Progenitor cell of endocrine pancreas (in vitro differentiated cells): Measurements from ENCODE around the gene TPD52L1. TPM values are rescaled to one million over a fixed set of nuclear protein-coding genes. Genes with fewer than 3 reads are reported as not detected.
"Not testable (repeated sequence)": the region's sequence is repeated elsewhere in the genome, so short reads cannot be mapped to it uniquely, and the experiment has no call there.

Experiments
- DNase-seq: peaks from one replicate; pipeline ENCODE4 v3.0.0; 2021; ENCODE audit warnings: low spot score; ENCODE audit not compliant: unreplicated experiment
- H3K27ac Mint-ChIP-seq: 2 replicates; pipeline ENCODE4 v1.8.0; 2021; ENCODE audit warnings: mild to moderate bottlenecking, moderate library complexity, mixed read lengths
- H3K27me3 Mint-ChIP-seq: 2 replicates; pipeline ENCODE4 v1.8.0; 2021; ENCODE audit warnings: mixed read lengths
- H3K36me3 Mint-ChIP-seq: 2 replicates; pipeline ENCODE4 v1.8.0; 2022; ENCODE audit warnings: mixed read lengths; ENCODE audit not compliant: insufficient read depth
- H3K4me1 Mint-ChIP-seq: 2 replicates; pipeline ENCODE4 v1.8.0; 2021; ENCODE audit warnings: low read depth, mixed read lengths
- H3K4me3 Mint-ChIP-seq: 2 replicates; pipeline ENCODE4 v1.8.0; 2021; ENCODE audit warnings: low read depth, mild to moderate bottlenecking, moderate library complexity, mixed read lengths
- H3K9me3 Mint-ChIP-seq: 2 replicates; pipeline ENCODE4 v1.8.0; 2021; ENCODE audit warnings: low read depth, mixed read lengths
- total RNA-seq: library from RNA; stranded (reverse); gene quantifications from 2 replicates; pipeline ENCODE4 v1.2.1, GENCODE V29; 2021
- TF ChIP-seq, protein P1 (sequence below): fragments of 200-600 bp; sonication (generic); IDR thresholded peaks from one replicate; pipeline ENCODE4 v1.5.0; 2021; ENCODE audit warnings: antibody characterized with exemption, mild to moderate bottlenecking; ENCODE audit not compliant: unreplicated experiment

The TPD52L1 gene
- total RNA-seq, 1 donor from 2014 or later, result 33.8 TPM

DNA sequence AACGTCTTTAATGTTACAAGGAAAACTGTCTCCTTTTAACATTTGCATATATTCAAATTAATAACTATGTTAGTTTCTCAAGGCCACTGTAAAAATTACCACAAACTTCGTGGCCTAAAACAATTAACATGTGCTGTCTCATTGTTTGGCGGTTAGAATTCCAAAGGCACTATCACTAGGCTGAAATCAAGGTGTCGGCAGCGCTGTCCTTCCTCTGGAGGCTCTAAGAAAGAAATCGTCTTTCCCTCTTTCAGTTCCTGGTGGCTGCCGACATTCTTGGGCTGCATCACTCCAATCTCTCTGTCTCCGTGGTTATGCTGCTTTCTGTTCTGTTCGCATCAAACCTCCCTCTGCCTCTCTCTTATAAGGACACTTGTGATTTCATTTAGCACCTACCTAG is 4.2 kb downstream of the TPD52L1 start:
- Mint-ChIP-seq H3K27me3 (peaks cover 6% of the 10 kb centered on the region), H3K4me1 (peaks cover 7% of the 10 kb centered on the region), H3K27ac (no peak overlapping the region), H3K36me3 (peaks cover 5% of the 10 kb centered on the region), H3K4me3 (no peak overlapping the region), H3K9me3 (no peaks in the 10 kb centered on the region)
- TF ChIP-seq, protein P1, sequence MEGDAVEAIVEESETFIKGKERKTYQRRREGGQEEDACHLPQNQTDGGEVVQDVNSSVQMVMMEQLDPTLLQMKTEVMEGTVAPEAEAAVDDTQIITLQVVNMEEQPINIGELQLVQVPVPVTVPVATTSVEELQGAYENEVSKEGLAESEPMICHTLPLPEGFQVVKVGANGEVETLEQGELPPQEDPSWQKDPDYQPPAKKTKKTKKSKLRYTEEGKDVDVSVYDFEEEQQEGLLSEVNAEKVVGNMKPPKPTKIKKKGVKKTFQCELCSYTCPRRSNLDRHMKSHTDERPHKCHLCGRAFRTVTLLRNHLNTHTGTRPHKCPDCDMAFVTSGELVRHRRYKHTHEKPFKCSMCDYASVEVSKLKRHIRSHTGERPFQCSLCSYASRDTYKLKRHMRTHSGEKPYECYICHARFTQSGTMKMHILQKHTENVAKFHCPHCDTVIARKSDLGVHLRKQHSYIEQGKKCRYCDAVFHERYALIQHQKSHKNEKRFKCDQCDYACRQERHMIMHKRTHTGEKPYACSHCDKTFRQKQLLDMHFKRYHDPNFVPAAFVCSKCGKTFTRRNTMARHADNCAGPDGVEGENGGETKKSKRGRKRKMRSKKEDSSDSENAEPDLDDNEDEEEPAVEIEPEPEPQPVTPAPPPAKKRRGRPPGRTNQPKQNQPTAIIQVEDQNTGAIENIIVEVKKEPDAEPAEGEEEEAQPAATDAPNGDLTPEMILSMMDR, result no peak
- DNase-seq, result no peak

DNA sequence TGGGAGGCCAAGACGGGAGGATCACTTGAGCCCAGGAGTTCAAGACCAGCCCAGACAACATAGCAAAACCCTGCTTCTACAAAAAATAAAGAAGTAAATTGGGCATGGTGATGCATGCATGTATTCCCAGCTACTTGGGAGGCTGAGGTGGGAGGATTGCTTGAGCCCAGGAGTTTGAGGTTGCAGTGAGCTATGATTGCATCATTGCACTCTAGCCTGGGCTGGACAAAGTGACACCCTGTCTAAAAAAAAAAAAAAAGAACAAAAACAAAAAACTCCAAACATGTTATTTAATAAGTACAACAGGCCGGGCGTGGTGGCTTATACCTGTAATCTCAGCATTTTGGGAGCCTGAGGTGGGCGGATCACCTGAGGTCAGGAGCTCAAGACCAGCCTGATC is 9.8 kb downstream of the TPD52L1 start:
- H3K27ac Mint-ChIP-seq, H3K9me3 Mint-ChIP-seq, H3K27me3 Mint-ChIP-seq, H3K4me3 Mint-ChIP-seq, DNase-seq, H3K4me1 Mint-ChIP-seq, H3K36me3 Mint-ChIP-seq: not testable (repeated sequence)

DNA sequence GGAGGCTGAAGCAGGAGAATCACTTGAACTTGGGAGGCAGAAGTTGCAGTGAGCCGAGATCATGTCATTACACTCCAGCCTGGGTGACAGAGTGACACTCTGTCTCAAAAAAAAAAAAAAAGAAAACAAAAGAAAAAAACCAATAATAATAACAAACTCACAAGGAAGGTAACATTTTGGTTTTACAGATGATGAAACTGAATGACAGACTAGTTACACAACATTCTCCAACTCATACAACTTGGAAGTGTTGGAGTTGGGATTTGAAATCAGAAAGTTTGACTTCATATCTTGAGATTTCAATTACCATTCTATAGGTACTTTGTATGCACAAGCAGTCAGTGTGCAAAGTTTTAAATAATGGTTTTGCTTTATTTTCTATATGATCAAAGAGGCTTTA is 10.2 kb downstream of the TPD52L1 start:
- H3K4me1 Mint-ChIP-seq, result peaks cover 5% of the 10 kb centered on the region
- TF ChIP-seq, protein P1, result no peak
- H3K4me3 Mint-ChIP-seq, result no peak overlapping the region
- no peak overlapping the region for H3K27ac Mint-ChIP-seq
- no peak for DNase-seq
- peaks cover 5% of the 10 kb centered on the region for H3K36me3 Mint-ChIP-seq
- no peaks in the 10 kb centered on the region for H3K9me3 Mint-ChIP-seq
- no peaks in the 10 kb centered on the region for H3K27me3 Mint-ChIP-seq

DNA sequence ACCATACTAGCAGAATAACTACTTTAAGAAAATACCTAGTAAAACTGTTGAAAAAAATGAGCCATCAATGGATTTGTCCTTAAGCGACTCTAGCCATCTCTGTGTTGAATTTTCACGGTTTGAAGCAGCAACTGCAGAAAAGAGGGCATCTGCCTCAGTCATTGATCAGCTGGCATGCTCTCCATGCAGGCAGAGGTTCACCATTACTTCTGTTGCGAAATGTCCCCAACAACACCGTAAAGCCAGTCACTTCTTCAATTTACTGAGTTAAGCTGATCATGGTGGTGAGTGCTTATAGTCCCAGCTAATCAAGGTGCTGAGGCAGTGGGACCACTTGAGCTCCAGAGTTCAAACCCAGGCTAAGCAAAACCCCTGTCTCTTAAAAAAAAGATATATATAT is 11.1 kb downstream of the TPD52L1 start:
- no peak overlapping the region for H3K27ac Mint-ChIP-seq
- H3K9me3 Mint-ChIP-seq, result no peaks in the 10 kb centered on the region
- H3K4me3 Mint-ChIP-seq, result no peak overlapping the region
- no peaks in the 10 kb centered on the region for H3K27me3 Mint-ChIP-seq
- TF ChIP-seq, protein P1, result no peak
- H3K36me3 Mint-ChIP-seq, result no peaks in the 10 kb centered on the region
- H3K4me1 Mint-ChIP-seq, result peaks cover 5% of the 10 kb centered on the region
- no peak for DNase-seq

DNA sequence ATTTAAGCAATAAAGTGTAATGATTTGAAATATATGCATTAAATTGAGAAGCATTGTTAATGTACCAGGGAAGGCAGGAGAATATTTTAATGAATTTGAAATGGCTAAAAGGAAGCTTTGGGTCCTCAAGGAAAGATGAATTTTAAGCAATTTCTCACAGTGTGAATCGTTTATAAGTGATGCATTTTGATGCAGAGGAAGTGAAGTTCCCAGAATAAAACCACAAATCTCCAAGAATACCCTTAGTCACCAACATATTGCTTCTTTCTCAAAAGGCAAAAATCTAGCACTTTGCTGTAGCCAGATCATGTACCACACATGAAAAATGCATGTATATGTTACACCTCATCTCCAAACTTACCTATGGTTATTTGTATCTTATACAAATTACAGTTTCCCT is 11.7 kb downstream of the TPD52L1 start:
- no peaks in the 10 kb centered on the region for H3K9me3 Mint-ChIP-seq
- TF ChIP-seq, protein P1, result no peak
- no peak for DNase-seq
- H3K27ac Mint-ChIP-seq, result no peak overlapping the region
- H3K4me3 Mint-ChIP-seq, result no peak overlapping the region
- H3K4me1 Mint-ChIP-seq, result peaks cover 5% of the 10 kb centered on the region
- H3K36me3 Mint-ChIP-seq, result no peaks in the 10 kb centered on the region
- no peaks in the 10 kb centered on the region for H3K27me3 Mint-ChIP-seq

DNA sequence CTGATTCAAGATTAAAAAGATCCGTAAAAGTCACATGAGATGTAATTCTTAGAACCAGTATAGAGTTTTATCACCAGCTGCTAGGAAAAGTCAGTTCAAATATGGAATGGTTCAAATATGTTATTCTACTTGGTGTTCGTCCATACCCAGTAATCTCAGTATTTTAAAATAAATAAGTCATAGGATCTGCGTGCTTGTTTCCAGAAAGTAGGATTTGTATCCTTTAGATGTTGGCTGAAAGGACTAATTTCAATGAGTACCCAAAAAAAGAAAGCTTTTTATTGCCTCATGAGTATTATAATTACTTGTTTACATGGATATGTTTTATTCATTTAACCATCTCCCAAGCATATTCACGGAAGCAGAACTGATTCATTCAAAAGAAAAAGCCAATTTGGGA is 12.2 kb downstream of the TPD52L1 start:
- H3K4me3 Mint-ChIP-seq, result no peak overlapping the region
- peaks cover 5% of the 10 kb centered on the region for H3K4me1 Mint-ChIP-seq
- no peaks in the 10 kb centered on the region for H3K9me3 Mint-ChIP-seq

More for the DNA sequence above, 12.2 kb downstream of the TPD52L1 start:
- no peaks in the 10 kb centered on the region for H3K27me3 Mint-ChIP-seq
- H3K36me3 Mint-ChIP-seq, result no peaks in the 10 kb centered on the region
- no peak for DNase-seq
- TF ChIP-seq, protein P1, result no peak
- no peak overlapping the region for H3K27ac Mint-ChIP-seq
